Transverse colon (tissue), 4 donors: ENCODE results near the gene TRIM3.

Source experiments
- CTCF ChIP-seq, 5 experiments: fragments of 200-600 bp in 3 of 5; fragments of 450-650 bp in 2 of 5; sonication (generic) in 3 of 5; IDR thresholded peaks; 1 replicate in 2 of 5; 2 replicates in 3 of 5; pipeline ENCODE4 v1.5.1; 2016 to 2017; ENCODE audit warnings: antibody characterized with exemption in 5 of 5, inconsistent platforms in 3 of 5, mild to moderate bottlenecking in 2 of 5, moderate library complexity in 1 of 5
- EP300 ChIP-seq: sonication (generic); formaldehyde crosslinking; IDR thresholded peaks from one replicate; pipeline ENCODE4 v1.6.1; 2017; ENCODE audit warnings: antibody characterized with exemption, low read depth
- POLR2A ChIP-seq: fragments of 450-650 bp; IDR thresholded peaks from one replicate; pipeline ENCODE4 v1.6.1; 2016; ENCODE audit warnings: antibody characterized with exemption, mild to moderate bottlenecking, moderate library complexity
- POLR2AphosphoS5 ChIP-seq, 3 donors: sonication (generic); formaldehyde crosslinking; IDR thresholded peaks; one replicate each; pipeline ENCODE4 v1.6.1; 2016; ENCODE audit warnings: antibody characterized with exemption in 3 of 3

DNA sequence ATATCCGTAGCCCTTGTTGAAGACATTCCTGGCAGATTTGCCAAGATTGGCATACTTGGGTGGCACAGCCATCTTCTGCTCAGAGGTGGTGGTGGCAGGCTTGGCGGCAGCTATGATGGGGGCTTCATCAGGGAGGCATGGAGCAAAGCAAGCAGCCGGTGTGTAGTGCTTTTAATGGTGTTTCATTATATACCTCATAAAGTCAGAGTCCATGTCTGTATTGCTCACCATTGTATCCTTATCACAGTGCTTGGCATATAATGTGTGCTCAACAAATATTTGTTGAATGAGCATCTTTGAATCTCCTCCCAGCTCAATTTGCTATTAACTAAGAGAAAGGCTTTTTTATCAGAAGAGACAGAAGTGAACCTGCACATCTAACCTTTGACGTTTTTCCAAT, 15.6 kb upstream of the TRIM3 start:
- TF ChIP-seq POLR2A (no peak), CTCF (IDR thresholded peaks at IDR 0.05) (no peak), POLR2AphosphoS5 (IDR thresholded peaks at IDR 0.05) (no peak), EP300 (no peak)
